ENCODE results near the gene RPL19.
A peak's percentile ranks its signal among the peaks of the same experiment; 100 is the strongest.
"Not testable (repeated sequence)": the region's sequence is repeated elsewhere in the genome, so short reads cannot be mapped to it uniquely, and the experiment has no call there.

Gene RPL19

DNA sequence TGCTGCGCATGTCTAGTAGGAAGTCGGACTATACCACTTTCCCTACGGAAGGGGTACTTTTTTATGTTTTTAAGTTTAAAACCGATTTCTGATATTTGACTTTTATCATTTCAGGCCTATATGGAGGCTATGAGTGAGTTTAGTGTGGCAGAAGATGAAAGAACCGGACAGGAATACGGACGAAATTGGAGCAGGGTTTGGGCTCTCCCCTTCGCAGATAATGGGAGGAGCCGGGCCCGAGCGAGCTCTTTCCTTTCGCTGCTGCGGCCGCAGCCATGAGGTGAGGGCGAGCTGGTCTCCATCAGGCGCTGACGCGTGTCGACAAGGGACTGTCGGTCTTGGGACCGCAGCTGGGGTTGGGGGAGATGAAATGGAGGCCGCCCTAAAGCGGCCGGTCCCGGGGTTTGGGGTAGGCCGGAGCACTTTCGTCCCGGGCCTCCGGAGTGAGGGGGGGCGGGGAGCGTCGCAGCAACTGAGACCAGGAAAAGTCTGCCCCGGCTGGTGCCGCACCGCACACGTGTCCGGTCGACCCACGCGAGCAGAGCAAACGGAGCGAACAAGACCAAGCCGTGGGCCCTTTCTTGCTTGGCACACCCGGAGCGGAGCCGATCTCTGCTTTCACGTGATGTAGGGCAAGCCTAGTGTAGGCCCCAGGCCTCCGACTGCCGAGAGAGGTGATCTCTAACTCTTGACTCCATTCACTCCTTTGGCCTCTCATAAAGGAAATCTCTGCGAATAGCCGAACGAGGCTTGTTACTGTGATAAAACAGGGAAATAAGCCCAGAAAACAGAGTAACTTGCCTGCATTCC, at the start of gene RPL19:
Gene RPL19, plus strand, starts transcription at position 214 of the 810 bp plus-strand sequence. Its CDS starts 62 bp downstream, at position 276.
- peak; percentile 86 for DNase-seq

DNA sequence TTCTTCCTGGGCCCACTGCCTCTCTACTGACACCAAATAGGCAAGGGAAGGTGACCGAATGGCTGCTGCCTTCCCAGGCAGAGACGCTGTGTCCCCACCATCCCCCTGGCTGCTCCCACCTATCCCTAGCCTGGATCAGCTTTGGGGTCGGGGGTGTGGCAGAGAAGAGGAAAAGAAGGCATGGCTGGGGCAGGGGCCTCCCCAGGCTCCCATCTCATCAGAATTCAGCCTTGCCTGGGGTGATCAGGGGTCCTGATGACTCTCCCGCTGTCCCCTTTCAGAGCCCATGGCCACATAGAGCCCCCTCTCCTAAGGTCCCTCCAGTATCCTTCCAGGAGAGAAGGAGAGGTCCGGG, 49.3 kb upstream of the RPL19 start:
- no peak for DNase-seq

DNA sequence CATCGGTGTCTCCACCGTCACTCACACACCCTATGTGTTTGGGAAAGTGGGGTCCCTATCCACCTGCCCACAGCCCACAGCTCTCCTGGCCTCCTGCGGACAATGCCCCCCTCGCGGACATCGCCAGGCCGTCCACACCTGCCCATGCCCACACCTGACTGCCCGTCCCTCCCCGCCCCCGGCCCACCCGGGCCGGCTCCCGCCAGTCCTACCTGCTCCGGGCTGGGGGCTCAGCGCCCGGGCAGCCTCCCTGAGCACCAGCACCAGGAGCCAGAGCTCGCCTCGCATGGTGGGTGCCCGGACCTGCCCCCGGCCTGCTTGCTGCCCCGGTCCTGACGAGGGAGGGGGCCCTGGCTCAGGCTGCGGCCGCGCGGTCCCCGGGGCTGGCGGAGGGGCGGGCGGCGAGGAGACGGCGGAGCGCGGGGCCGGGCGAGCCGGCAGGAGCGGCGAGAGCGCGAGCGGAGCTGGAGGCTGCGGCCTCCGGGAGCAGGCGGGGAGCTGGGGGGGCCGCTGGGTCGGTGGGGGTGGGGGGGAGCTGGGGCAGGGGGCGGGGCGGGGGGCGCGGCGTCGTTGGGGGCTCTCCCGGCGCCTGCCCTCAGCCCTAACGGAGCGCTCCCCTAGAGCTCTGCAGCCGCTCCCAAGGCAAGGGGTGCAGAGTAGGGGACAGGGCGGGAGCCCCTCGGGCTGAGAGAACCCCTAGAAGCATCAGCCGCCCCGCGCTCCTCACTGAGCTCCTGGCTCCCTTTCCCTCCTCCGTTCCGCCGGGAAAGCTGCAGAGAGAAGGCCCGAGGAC, 48.7 kb upstream of the RPL19 start, which contains the start of gene PLXDC1:
Gene PLXDC1, minus strand, starts transcription at position 488 of the 793 bp plus-strand sequence. Its CDS starts 200 bp downstream, at position 288.
- no peak for DNase-seq

DNA sequence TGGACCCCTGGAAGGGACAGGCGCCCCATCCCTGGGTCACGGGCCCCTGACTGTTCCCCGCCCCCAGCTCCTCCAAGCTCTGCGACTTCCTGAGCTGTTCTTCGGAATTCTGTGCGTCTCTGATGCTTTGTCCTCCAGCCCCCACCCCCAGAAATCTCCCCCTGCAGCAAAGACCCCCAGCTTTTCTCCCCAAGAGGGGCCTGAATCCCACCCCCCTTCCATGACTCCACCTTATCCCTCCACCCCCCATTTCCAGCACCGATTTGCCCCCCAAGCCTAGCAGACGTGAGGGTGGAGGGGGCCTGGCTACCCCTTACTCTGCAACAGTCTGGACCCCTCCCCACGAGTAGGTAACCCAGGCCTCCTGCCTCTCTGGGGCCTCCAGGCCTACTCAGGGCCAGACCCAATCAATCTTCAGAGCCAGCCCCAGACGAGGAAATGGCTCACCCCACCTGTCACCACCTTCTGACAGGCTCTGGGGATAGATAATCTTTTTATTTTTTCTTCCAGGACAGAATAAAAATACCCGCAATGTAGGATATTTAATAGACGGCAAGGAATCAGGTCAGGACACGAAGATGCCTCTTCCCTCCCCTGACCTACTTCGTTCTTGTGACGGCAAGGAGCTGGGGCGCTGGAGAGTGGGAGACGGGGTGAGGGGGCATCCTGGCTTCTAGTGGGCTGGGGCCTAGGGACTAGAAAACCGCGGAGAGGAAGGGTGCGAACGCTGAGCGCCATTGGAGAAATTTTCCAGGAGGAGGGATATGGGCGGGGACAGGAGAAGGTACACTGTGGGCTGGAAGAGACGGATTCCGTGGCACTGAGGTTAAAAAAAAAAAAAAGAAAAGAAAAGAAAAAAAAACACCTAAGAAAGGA, 47.9 kb upstream of the RPL19 start:
- DNase-seq = no peak

DNA sequence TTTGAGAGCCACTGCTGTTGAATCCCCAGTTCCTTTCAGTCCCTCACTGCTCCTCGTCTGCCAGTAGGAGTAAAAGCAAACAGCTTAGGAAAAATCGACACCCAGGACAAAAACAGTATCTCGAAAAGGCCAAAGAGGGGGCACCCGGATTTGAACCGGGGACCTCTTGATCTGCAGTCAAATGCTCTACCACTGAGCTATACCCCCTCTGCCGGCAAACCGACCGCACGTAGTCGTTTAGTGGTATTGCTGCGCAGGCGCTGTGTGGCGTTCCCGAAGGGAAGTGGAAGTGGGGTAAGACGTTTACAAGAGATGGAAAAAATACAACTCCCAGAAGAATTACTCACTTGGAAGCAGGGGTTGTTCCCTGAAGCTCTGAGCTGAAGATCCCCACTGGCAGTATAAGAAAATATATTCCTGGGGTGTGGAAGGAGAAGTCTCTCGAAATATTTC, 46.5 kb upstream of the RPL19 start:
- peak; percentile 86 for DNase-seq

DNA sequence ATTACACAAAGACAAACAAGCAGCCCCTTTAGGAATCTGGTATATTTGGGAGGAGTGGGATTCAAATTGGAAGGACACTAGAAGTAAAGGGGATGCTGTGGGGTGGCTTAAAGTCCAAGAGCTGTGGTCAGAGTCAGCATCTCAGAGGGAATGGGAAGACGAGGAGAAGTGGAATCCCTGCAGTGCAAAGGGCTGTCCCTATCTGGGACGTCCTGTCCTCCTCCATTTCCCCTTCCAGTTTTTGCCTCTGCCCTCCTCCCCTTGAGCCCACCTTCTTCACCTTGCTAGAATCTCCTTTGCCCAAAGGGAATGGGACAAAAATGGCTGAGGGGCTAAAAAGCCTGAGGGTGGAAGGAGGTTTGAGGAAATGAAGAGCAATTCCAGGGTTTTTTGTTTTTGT, 44.4 kb upstream of the RPL19 start:
- no peak for DNase-seq

GRCh38 chr17:39156491-39156890, 43.6 kb upstream of the RPL19 start:
- no peak for DNase-seq

- no peak for DNase-seq
Measured at GRCh38 chr17:39158623-39159022, 41.5 kb upstream of the RPL19 start.

GRCh38 chr17:39161962-39162361, 38.1 kb upstream of the RPL19 start:
- DNase-seq = no peak

DNA sequence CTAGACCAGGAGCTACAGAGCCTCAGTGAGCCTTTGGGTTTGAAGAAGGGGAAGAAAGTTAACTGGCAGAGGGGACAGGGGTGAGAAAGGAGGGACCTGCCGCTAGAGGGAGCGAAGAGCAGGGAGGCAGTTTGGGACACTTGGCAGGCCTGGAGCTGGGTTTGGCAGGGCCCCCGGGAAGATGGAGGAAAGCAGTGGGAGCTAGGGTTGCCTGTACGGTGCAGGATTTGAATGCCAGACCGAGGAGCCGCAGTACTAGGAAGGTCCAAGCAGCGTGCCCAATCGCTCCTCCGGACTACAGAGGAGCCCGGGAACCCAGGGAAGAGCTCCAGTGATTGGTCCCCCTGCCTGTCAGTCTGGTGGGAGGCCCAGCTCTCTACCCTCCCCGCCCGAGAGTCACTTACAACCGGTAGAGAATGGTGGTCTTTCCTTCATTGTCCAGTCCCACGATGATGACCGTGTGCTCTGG, 35.4 kb upstream of the RPL19 start:
- peak; percentile 78 for DNase-seq

DNA sequence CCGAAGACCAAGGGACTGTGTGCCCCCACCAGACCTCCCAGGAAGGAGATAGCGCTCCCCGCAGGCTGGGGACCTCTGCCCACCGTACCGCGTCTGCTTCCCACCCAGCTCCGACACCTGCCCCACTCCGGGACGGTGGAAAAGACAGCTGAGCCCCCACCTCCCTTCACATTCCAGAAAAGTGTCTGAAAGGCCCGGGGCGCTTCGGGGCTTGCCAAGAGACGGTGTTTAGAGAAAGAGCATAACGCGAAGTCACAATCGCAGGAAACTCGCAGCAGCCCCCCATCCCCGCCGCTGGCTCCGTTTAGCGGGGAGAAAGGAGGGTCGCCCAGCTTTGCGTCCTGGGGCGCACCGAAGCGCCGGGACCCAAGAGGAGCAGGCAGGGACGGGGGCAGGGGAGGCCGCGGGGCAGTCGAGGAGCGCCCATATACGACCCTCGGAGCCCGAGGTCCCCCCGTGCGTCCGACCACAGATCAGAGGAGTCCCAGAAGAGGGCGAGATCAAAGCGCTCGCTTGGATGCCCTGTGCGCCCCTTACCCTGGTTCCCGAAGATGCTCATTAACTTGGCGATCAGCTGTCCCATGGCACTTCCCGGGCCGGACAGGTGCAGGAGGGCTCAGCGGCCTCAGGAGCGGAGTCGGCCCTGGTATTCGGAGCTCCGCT, 34.8 kb upstream of the RPL19 start:
- DNase-seq = no peak

GRCh38 chr17:39165841-39166349, 34.2 kb upstream of the RPL19 start, which contains the start of gene ARL5C:
Gene ARL5C (minus strand): TSS chr17:39166161. CDS start chr17:39165760, 401 bp downstream.
- DNase-seq = no peak

GRCh38 chr17:39166437-39167335, 33.4 kb upstream of the RPL19 start:
- peak; percentile 42 for DNase-seq

GRCh38 chr17:39167476-39167875, 32.6 kb upstream of the RPL19 start:
- peak; percentile 98 for DNase-seq

- not testable (repeated sequence) for DNase-seq
Measured at GRCh38 chr17:39168503-39168902, 31.6 kb upstream of the RPL19 start.

DNA sequence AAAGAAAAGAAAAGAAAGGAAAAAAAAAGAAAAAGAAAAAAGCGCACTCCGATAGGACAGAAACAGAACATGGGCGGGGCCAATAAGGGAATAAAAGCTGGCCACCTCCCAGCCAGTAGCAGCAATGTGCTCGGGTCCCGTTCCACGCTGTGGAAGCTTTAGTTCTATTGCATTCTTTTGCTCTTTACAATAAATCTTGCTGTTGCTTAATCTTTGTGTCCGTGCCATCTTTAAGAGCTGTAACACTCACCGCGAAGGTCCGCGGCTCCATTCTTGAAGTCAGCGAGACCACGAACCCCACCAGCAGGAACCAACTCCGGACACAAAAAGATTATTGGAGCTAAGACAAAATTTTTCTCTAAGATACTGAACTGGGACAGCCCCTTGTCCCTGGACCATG, 31.0 kb upstream of the RPL19 start:
- DNase-seq = peak; percentile 88

DNA sequence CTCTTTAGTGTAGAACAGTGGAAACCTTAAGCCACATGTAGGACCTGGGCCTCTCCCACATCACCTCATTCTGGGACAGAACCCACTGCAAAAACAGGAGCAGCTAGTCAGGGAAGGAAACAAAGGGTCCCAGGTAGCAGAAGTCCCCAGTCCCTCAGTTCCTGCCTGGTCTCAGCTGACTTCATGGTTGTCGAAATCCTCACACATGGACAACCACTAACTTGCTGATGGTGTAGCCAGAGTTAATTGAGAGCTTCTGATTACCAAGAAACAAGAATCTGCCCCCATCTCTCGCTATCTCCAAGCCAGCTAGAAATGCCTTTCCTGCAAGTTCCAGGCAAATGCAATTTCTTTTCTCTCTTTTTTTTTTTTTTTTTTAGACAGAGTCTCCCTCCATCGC, 30.6 kb upstream of the RPL19 start:
- peak; percentile 57 for DNase-seq

GRCh38 chr17:39170109-39170508, 30.0 kb upstream of the RPL19 start:
- DNase-seq = peak; percentile 17

DNA sequence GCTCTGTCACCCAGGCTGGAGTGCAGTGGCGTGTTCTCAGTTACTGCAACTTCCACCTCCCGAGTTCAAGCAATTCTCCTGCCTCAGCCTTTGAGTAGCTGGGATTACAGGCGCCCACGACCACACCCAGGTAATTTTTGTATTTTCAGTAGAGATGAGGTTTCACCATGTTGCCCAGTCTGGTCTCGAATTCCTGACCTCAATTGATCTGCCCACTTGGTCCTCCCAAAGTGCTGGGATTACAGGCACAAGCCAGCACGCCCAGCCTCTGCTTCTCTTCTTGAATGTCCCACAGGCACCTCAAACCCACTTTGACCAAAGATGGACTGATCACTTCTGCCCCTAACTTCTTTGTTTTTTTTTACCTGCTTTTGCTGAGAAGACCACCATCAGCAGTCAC, 29.5 kb upstream of the RPL19 start:
- DNase-seq = no peak

- no peak for DNase-seq
Measured at GRCh38 chr17:39171933-39172332, 28.1 kb upstream of the RPL19 start.

DNA sequence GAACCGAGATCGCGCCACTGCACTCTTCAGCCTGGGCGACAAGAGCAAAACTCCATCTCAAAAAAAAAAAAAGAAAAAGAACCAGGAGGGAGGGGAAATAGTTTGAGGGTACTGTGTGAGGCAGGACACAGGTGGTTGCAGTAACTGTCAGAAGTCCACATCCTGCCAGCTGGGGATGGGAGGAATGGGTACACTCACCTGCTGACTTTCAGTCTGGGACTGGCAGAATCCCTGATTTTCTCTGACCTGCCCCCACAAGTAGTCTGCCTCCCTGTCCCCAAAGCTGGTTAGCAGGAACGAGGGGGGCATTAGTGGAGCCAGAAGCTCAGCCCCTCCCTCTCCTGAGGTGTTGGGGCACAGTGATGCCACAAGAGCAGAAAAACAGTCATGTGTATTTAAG, 27.0 kb upstream of the RPL19 start:
- no peak for DNase-seq

Measured in MV-4-11 (cell line).